NCI-H510A (cell line): ENCODE results near the gene RNASE9.
"Not testable (repeated sequence)": the region's sequence is repeated elsewhere in the genome, so short reads cannot be mapped to it uniquely, and the experiment has no call there.

Experiments
- DNase-seq: peaks from one replicate; lab custom pipeline; 2025; lab: John Stamatoyannopoulos, UW

The RNASE9 gene

DNA sequence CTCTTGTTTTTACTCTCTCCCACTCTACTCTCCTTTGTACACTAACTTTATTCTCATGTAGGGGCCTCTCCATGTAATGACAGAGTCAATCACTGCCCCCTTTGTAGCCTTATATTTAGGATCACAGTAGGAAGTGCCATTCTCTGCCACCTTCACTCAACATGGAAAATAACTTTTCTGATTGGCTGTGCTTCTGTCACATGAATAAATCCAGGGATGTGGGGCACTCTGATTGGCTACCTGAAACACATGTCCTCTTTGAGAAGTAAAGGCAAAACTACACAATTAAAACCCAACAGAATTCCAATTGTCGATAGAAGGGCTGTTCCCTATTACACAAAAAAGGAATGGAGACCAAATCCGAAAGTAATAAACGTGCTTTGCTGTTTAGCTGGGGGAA, at the start of gene RNASE9:
Gene RNASE9, minus strand, starts transcription at position 87 of the 400 bp plus-strand sequence.
- DNase-seq: no peak

DNA sequence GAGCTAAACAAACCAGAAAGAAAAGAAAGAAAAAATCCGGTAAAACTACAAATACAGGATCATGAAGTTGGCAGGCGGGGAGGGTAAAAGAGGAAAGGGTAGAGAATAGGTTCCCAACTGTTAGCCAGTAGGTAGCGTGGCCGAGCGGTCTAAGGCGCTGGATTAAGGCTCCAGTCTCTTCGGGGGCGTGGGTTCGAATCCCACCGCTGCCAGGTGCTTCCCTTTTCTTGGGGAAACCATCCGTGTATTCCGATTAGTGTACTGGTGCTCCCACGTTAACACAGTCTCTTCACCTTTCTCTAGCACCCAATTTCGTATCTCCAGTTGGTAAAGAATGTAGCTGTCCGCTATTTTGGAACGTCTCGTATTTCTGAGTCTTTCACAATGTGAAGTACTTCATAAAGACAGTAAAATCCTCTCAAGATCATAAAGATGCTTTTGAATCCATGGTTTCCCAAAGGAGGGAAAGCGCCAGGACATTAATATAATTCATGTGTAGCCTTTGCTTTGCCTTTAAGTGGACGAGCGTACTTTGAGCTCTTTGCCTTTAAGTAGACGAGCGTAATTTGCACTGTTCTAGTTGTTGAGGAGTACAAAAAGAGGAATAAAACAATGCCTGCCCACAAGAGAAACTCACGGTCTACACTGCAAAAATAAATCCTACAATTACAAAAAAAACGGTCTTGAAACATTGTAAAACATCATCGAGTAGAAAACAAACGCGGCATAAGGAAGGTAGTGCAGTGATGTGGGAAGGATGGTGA, 49.3 kb upstream of the RNASE9 start:
- DNase-seq: peak; percentile 16

GRCh38 chr14:20609215-20610001, 48.6 kb upstream of the RNASE9 start:
- peak; percentile 39 for DNase-seq

DNA sequence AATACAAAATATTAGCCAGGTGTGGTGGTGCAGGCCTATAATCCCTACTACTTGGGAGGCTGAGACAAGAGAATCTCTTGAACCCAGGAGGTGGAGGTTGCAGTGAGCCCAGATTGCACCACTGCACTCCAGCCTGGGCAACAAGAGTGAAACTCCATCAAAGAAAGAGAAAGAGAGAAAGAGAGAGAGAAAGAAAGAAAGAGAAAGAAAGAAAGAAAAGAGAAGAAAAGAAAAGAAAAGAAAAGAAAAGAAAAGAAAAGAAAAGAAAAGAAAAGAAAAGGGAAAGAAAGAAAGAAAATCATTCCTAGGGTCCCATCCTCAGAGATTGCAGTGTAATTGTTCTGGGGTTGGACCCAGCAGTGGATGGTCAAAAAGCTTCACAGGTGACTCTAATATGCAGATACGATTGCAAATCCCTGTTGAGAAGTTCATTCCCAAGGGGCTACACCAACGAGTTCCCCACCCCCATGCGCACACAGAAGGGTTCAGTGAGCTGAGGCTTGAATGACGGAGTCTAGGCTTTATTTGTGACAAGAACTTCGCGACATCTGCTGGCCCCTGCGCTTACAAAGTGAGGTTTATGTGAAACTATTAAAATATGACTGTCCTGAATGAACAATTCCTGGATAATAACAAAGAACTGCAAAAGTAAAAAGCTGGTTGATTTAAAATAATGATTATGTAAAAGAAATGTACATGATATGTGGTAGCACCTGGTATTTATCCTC, 47.7 kb upstream of the RNASE9 start:
- DNase-seq: no peak

- DNase-seq: no peak
Observed at GRCh38 chr14:20607617-20608016, 46.8 kb upstream of the RNASE9 start.

GRCh38 chr14:20606902-20607242, 46.0 kb upstream of the RNASE9 start:
- no peak for DNase-seq

- DNase-seq: no peak
Observed at GRCh38 chr14:20606190-20606901, 45.5 kb upstream of the RNASE9 start.

DNA sequence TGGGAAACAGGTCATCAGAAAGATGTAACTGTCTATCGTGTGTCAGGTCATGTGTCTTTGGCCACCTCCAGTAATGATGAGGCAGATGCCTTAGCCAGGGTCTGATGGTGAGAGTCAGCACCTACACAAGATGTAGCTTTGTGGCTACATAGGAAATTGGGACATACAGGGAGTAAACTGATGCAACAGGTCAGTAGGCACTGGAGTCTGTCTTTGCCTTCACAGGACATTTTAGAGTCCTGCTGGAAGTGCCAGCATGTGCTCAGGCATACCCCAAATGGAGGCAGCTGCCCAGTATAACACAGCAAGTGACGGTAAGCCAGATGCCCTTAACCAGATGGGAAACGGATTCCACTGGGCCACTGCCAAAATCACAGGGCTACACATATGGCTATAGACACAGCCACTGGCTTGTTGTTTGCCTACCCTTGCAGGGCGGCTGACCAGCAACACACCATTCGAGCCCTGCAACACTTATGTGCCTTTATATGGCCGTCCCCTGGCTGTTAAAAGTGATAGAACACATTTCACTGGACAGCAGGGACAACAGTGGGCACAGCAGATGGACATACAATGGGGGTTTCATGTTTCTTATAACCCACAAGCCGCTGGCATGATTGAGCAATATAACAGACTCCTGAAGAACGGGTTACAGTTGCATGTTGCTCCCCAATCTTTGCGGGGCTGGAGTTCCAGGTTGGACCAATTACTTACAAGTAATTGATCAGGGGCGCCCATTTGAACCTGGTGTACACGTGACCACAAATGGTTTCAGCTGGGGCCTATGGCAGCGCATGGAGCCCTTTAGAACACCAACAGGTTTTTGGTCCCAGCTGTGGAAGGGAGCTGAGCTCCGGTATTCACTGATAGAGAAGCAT, 43.2 kb upstream of the RNASE9 start:
- no peak for DNase-seq

DNA sequence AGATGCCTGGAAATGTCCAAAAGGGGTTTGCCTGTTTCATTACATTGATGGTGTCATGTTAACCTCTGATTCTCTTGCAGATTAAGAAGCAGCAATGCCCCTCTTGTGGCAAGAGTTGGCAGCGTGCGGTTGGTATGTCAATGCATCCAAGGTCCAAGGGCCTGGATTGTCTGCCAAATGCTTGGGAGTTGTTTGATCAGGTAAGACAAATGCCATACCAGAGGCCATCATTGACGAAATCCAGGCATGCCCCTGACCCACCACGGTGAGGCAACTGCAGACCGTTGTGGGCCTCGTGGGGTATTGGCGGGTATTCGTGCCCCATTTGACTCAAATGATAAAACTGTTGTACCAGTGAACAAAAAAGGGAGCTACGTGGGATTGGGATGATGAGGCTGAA, 41.7 kb upstream of the RNASE9 start:
- DNase-seq: no peak

DNA sequence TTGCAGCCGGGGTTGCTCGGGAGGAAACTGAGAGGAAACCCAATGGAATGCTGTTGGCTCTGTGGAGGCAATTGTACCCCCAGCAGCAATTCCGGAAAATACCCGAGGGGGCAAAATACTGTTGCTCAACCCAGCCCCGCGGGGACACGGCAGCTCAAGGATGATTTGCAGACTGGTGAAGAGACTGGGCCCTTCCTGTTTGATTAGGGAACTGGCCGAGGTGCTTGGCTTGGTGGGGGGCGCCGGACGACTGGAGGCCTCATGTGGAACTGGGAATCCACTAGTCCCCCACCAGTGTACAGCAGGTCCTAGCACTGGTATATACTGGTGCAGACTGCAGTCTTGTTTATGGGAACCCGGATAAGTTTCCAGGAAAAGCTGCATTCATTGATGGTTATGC, 40.7 kb upstream of the RNASE9 start:
- DNase-seq: no peak

DNA sequence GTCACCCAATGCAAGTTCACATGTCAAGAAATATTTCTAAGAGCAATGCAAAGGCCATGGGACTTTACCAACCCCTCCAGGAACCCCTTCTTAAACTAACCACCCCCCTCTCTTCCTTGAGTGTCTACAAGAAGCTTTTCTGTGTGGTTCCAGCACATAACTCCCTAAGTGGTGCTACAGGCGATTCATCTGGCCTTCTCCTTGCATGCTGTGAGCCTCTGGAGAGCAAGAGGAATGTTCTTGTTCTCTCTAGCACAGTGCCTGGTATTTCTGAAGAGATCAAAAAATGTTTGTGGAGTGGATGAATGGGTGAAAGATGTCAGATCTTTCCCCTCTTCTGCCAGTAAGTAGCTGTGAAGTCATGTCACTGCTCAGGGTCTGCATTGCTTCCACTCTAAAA, 36.3 kb upstream of the RNASE9 start:
- no peak for DNase-seq

DNA sequence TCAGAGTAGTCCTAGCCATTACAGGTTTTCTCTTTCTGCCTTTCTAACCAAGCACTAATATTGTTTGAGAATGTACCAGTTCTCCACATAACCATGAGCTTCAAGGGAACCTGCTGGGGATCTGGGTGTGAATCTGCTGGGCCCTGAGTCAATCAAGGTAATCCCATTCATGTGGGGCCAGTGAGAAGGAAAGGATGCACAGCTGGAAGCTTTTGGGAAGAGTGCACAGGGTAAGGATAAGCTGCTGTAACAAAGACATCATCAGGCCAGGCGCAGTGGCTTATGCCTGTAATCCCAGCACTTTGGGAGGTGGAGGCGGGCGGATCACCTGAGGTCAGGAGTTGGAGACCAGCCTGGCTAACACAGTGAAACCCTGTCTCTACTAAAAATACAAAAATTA, 34.9 kb upstream of the RNASE9 start:
- DNase-seq: not testable (repeated sequence)

- DNase-seq: no peak
Observed at GRCh38 chr14:20592574-20592973, 31.7 kb upstream of the RNASE9 start.

DNA sequence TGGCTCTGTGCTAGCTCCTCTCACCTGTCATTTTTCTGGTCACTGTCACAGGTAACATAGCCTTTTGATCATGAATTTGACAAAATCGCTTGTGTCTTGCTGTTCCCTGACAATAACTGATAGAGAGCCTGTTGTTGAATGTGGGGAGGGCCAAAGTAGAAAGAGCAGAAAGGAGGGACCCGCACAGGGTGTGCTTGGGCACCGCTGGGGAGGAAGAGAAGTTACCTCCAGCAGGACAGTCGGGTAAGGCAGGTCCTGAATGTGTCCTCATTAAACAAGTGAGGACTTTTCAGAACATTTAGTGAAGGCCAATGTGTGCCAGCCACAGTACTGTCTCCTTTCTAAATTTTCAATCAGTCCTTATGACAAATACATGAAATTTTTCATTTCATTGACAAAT, 30.4 kb upstream of the RNASE9 start, which contains the start of gene RNASE12:
Gene RNASE12, minus strand, starts transcription at position 142 of the 400 bp plus-strand sequence. CDS start 653 bp downstream, outside the sequence.
- DNase-seq: no peak

DNA sequence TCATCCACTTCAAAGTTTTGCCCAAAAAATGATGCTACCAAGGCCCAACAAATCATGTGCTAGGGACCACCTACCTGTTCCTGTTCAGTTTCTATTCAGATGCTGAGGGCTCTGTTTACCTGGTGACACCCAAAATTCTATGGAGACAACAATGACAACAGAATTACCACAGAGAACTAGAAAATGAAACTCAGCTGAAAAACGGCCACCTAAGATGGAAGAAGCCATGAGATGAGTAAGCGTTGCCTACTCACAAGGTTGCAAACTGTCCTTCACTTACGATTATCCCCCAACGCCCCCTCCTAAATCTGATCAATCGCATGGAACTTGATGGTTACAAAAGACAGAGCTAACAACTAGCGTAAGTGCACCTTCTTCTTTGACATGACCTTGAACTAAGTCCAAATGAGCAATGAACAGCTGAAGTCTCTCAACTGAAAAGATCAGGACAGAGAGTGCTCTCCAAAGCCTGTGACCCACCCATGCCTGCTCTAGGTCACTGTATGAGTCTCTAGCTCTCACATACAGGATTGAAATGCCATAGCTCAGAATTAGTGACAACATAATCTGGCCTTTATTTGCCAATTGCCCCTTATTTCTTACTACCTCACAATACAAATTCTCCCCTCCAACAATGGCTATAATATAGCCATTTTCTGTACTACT, 26.8 kb upstream of the RNASE9 start, which contains the start of gene RNASE11:
Gene RNASE11, minus strand, starts transcription at position 513 of the 666 bp plus-strand sequence.
- DNase-seq: no peak

- no peak for DNase-seq
Observed at GRCh38 chr14:20583908-20584307, 23.1 kb upstream of the RNASE9 start.

- no peak for DNase-seq
Observed at GRCh38 chr14:20583142-20583541, 22.3 kb upstream of the RNASE9 start.

- DNase-seq: no peak
Observed at GRCh38 chr14:20580242-20580641, 19.4 kb upstream of the RNASE9 start.

- DNase-seq: no peak
Observed at GRCh38 chr14:20578784-20579502, 18.1 kb upstream of the RNASE9 start.

GRCh38 chr14:20578325-20578724, 17.5 kb upstream of the RNASE9 start:
- DNase-seq: no peak
